Measurements from ENCODE around the gene NUDCD3. TPM values are rescaled to one million over a fixed set of nuclear protein-coding genes. Genes with fewer than 3 reads are reported as not detected.

Gene NUDCD3
- total RNA-seq, 2 experiments from 2014 or later, result 91.0 to 97.5 TPM

DNA sequence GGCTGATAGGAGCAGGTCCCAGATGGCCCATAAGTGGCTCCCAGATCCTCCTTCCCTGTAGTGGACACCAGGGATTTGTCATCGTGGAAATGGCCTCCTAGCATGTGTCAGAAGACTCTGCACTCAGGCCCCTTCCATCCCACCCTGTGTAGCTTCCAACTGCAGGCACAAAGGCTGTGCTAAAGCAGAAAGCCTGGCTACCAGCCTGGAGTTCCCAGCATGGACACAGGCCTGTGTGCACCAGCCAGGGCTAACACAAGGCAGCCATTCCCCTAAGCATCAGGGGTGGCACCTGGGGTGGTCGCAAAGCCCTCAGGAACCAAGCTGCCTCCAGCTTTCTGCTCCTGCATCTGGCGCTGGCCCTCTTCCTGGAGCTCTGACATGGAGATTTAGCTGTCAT, 160.6 kb downstream of the NUDCD3 start:
- CTCF ChIA-PET, result no interaction called here
- Mint-ChIP-seq H3K4me1 (peaks cover 4% of the 10 kb centered on the region), H3K4me3 (no peak overlapping the region), H3K9me3 (no peaks in the 10 kb centered on the region), H3K27ac (no peak overlapping the region), H3K27me3 (peaks cover 23% of the 10 kb centered on the region), H3K36me3 (ENCODE audit: low read depth) (no peaks in the 10 kb centered on the region)
- POLR2A ChIA-PET, result no interaction called here
- no peak for DNase-seq

Other genes starting within 250 kb of the NUDCD3 start
- under 1 TPM in 1 of 2 experiments, not detected in 1; 0.10 TPM for gene CAMK2B, start 165.1 kb downstream of the NUDCD3 start, total RNA-seq
- gene NPC1L1, start 50.7 kb upstream of the NUDCD3 start, total RNA-seq, result not detected
- 10 to 100 TPM; 59.0 to 59.6 TPM for gene DDX56, start 83.2 kb upstream of the NUDCD3 start, total RNA-seq
- 10 to 100 TPM; 76.0 to 81.8 TPM for gene TMED4, start 91.6 kb upstream of the NUDCD3 start, total RNA-seq
- 100 to 1,000 TPM; 164 to 166 TPM for gene OGDH, start 116.0 kb upstream of the NUDCD3 start, total RNA-seq

Measured in activated CD4-positive, alpha-beta memory T cell treated with anti-CD3 and anti-CD28 coated beads, Interleukin-2, amount 10 ng/mL, durations not matched to agents 7 days and 5 days (primary cell).